Activated T-cell treated with anti-CD3 and anti-CD28 coated beads for 1 hour (primary cell): ENCODE measurements around the gene PPME1.

Source experiments
- DNase-seq: peaks from one replicate; pipeline ENCODE4 v3.0.0-alpha.2; 2020; ENCODE audit warnings: low read depth

The PPME1 gene

GRCh38 chr11:74226907-74227306 lies 55.8 kb downstream of the PPME1 start:
- no peak for DNase-seq

- peak; percentile 6 for DNase-seq
These were observed 61.3 kb downstream of the PPME1 start for GRCh38 chr11:74232311-74232950.

DNA sequence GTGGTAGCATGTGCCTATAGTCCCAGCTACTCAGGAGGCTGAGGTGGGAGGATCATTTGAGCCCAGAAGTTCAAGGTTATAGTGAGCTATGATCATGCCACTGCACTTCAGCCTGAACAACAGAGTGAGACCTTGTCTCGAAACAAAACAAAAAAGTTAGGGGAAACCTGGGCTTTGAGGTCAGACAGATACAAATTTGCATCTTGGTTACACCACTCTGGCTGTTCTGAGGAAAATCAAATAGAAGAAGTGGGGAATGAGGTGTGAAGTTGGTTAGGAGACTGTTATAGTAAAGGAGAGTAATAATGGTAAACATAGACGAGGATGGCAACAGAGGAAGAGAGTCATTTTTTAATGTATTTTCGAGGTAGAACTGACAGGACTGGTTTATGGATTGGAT lies 62.6 kb downstream of the PPME1 start:
- no peak for DNase-seq

- no peak for DNase-seq
These were observed 64.0 kb downstream of the PPME1 start for GRCh38 chr11:74235121-74235520.

DNA sequence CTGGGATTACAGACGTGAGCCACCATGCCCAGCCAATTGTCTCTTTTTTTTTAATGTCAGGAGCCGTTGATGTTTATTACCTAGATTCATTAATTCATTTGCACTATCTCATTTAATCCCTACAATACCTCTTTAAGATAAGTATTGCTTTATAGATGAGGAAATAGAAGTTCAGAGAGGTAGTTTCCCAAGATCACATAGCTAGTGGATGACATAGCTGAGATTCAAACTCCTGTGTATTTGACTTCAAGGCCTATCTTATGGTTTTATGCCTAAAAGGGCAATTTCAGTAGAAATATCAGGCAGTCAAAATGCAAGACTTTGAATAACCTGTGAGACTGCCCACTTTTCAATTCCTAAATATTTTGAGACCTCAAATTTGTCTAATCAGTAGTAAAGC lies 66.5 kb downstream of the PPME1 start:
- DNase-seq = no peak

DNA sequence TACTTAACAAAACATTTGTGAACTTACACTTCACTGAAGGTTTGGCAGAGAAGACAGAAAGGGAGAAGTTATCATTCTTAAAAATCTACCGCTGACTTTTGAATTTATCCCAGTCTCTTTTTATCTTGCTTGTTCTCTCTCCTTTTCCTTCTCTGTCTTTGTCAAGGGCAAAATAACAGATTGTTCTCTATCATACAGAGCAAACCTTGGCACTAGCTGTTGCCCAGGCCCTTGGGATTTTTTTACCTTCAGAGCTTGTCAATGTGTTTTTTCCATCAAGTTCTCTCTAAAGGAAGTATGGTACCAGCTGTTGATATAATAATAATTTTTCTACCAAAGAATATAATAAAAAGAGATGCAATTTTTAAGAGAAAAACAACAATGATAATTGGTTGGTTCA lies 67.2 kb downstream of the PPME1 start:
- DNase-seq = no peak

DNA sequence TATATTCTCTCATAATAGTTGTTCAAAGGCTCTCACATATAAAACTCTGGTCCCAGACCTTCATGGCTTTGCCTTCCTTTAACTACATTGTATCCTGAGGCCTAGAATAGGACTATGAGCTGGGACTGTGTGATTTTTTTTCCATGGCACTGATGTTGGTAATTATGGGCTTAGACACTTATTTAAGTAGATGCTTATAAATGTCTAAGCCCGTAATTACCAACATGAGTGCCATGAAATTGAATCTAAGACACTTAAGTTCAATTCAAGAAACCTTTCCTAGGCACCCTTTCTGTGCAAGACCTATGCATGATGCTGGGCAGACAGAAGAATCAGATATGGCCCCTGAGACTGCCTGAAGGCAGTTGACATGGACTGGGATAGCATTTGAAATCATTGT lies 77.4 kb downstream of the PPME1 start:
- DNase-seq = no peak

- no peak for DNase-seq
These were observed 78.4 kb downstream of the PPME1 start for GRCh38 chr11:74249496-74249895.

- DNase-seq = no peak
These were observed 82.3 kb downstream of the PPME1 start for GRCh38 chr11:74253361-74253760.

DNA sequence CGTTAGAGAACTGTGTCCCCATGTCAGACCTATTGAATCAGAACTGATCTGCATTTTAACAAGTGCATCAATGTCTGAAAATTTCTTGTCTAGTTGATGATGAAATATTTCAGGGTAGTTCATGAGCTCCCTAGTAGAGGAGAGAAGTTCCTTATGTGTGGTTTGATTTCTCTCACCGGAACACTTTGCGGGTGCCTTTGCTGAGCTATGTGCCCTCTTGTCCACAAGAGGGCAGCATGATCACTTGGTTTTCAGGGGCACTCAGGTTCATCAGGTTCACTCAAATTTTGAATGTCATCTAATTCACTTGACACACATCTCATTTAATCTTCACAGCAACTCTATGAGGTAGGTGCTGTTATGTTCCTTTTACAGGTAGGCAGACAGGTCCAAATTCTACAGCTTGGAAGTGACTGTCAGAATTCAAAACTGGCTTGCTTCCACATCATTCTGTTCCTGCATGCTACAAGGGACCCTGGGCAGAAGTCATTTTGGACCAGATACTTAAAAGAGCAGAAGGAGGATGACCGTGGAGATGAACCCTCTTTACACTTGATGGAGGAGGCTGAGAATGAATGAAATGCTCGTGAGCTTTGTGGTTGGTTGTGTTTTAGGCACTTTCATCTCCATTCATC lies 84.8 kb downstream of the PPME1 start:
- peak; percentile 41 for DNase-seq

DNA sequence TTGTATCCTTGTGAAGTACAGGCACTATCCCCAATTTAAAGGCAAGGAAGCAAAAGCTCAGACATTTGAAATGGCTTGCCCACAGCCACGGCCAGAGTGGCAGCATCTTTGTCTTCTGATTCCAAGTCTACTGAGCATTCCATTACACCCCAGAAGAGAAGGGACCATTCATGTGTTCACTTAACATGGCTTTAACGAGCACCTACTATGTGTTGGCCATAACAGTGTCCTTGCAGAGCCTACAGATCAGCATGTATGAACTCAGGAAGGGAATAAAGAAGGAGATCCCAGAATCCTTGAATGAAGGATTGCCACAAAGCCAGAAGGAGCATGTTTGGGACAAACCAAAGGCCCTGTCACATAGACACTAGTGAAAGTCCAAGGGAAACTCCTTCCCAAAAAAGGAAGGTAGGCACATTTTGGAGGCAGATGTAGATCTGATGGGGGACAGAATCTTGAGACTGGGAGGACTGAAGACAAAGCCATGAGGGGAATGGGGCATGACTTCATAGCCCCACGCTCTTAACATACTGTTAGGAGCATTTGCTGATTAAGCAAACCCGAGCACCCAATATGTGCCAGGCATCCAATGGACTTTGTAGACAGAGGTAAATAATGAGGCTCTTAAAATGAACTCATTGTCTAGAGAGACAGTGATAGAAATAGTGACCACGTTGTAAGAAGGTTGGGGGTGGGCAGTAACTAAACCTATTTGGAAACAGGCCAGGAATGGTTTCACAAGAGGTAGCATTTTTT lies 85.5 kb downstream of the PPME1 start:
- DNase-seq = no peak

GRCh38 chr11:74257959-74258553 lies 87.0 kb downstream of the PPME1 start:
- no peak for DNase-seq

- DNase-seq = no peak
These were observed 91.6 kb downstream of the PPME1 start for GRCh38 chr11:74262725-74263124.

DNA sequence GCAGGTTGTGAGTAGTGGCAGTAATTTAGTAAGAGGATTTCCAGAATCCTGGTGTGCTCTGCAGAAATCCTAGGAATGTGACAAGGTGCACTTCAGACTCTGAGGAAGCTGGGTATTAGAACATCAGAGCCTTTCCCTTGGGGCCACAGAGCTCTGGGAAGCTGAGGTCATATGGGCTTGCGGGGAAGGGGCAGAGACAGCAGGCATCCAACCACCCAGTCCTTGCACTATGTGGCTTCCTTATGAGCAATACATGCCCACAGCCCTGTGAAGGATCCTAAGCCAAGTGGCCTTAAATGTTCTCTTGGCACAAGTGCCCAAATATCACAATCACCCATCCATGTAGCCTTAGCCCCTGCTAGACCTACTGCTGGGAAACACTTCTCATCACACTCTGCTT lies 94.2 kb downstream of the PPME1 start:
- no peak for DNase-seq

DNA sequence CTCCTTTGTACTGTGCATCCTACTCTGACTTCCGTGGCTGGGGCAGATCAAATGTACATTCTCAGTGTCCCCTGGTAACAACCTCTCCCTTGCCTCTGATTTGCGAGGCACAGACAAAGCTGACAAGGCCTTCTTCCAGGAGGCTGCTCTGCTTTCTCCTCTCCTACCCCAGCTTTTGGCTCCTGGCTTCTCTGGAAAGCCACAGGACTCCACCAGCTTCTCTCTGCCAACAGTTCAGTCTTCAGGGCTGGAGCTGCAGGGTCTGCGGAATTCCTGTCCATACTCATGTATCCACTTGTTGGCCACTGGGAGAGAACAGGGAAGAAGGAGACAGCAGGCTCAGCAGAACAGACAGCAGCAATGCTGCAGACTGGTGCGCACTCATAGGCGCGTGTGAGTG lies 95.9 kb downstream of the PPME1 start:
- no peak for DNase-seq

DNA sequence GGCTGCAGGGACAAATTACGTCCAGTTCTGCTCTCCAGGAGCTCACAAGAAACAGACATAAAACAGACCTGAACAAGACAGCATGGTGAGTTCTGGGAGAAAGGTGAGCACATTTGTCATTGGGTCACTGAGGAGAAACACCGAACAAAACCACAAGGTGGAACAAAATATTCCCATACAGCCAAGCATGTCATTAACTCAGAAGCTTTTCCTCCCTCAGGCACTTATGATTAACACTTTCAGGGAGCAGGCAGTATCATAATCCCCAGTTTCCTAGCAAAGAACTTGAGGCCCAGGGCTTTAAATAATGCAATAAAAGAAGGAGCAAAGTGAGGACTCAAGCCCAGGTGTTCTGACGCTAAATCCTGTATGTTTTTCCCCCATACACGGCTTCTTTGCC lies 97.4 kb downstream of the PPME1 start:
- no peak for DNase-seq

GRCh38 chr11:74269161-74269811 lies 98.2 kb downstream of the PPME1 start:
- DNase-seq = no peak

GRCh38 chr11:74272276-74272675 lies 101.2 kb downstream of the PPME1 start:
- no peak for DNase-seq

- no peak for DNase-seq
These were observed 105.5 kb downstream of the PPME1 start for GRCh38 chr11:74276581-74276980.

- no peak for DNase-seq
These were observed 107.0 kb downstream of the PPME1 start for GRCh38 chr11:74278103-74278502.

DNA sequence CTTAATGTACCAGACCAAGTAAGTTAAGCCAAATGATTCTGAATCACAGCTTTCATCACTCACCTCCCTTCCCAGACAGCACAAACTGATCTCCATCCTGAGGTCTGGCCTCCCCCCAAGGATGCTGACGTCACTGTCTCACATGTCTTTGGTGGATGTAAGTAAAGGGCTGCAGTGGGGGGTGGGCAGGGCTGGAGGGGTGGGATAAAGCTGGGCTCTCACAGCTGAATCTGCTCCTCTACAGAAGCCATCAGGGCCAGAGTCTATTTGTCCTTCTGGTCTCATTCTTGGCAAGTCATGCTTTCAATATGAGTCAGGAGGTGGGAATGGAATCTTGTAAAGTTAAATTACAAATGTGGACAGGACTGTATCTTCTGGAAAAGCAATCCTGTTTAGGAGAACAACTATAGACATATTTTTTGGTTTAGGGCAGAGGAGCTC lies 107.7 kb downstream of the PPME1 start:
- no peak for DNase-seq

DNA sequence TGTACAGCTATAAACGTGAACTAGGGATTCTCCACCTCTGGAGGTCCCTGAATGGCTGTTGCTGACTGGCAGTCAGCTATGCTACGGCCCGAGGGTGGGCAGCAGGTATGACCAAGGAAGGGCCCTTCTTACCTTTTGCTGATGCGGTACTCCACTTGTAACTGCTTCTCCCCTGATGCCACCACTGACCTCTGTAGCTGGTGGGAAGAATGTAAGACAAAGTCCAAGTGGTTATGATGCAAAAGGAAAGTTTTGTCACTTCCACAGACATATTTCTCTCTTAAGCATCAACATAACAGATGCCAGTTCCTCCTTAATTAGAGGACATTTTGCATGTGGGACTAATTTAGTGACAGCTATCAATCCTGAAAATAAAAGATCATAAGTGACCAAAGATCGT lies 108.2 kb downstream of the PPME1 start:
- no peak for DNase-seq
